IPS-18c (cell line): ENCODE data around the gene TEN1.
"Not testable (repeated sequence)": the region's sequence is repeated elsewhere in the genome, so short reads cannot be mapped to it uniquely, and the experiment has no call there.

ENCODE experiments used
- H3K4me3 ChIP-seq: 2 replicates; pipeline ENCODE4 v1.7.0; 2013; ENCODE audit warnings: low read depth, mild to moderate bottlenecking, low read length, moderate library complexity; ENCODE audit not compliant: insufficient read depth
- H3K9me3 ChIP-seq: one replicate; pipeline ENCODE4 v1.6.1; 2013; ENCODE audit warnings: mild to moderate bottlenecking, low read length, moderate library complexity; ENCODE audit not compliant: control insufficient read depth, insufficient read depth

TEN1 gene

GRCh38 chr17:75970011-75970523, 9.0 kb upstream of the TEN1 start:
- Histone ChIP-seq H3K4me3 (no peak overlapping the region), H3K9me3 (no peaks in the 10 kb centered on the region)

- Histone ChIP-seq H3K9me3 (no peaks in the 10 kb centered on the region), H3K4me3 (no peak overlapping the region)
Observed at GRCh38 chr17:75970626-75971025, 8.4 kb upstream of the TEN1 start.

- not testable (repeated sequence) for H3K4me3 ChIP-seq, H3K9me3 ChIP-seq
Observed at GRCh38 chr17:75975187-75975586, 3.9 kb upstream of the TEN1 start.

GRCh38 chr17:75975757-75976174, 3.3 kb upstream of the TEN1 start:
- Histone ChIP-seq H3K4me3 (no peak overlapping the region), H3K9me3 (no peaks in the 10 kb centered on the region)

GRCh38 chr17:75976175-75976848, 2.7 kb upstream of the TEN1 start:
- H3K4me3 ChIP-seq, result no peak overlapping the region
- H3K9me3 ChIP-seq, result no peaks in the 10 kb centered on the region

- no peaks in the 10 kb centered on the region for H3K9me3 ChIP-seq
Observed at GRCh38 chr17:75979705-75980187, 706 bp downstream of the TEN1 start.

GRCh38 chr17:75980188-75981018, 1.4 kb downstream of the TEN1 start:
- no peaks in the 10 kb centered on the region for H3K9me3 ChIP-seq
- peak overlapping the region; percentile 89 for H3K4me3 ChIP-seq

More at GRCh38 chr17:75979705-75980187, 706 bp downstream of the TEN1 start:
- H3K4me3 ChIP-seq, result peak overlapping the region; percentile 89

GRCh38 chr17:75981019-75981615, 2.1 kb downstream of the TEN1 start:
- Histone ChIP-seq H3K9me3 (no peaks in the 10 kb centered on the region), H3K4me3 (no peak overlapping the region)

- H3K4me3 ChIP-seq, result no peak overlapping the region
Observed at GRCh38 chr17:75983501-75984181, 4.6 kb downstream of the TEN1 start.

GRCh38 chr17:75985986-75986385, 6.9 kb downstream of the TEN1 start:
- no peaks in the 10 kb centered on the region for H3K9me3 ChIP-seq

More at GRCh38 chr17:75983501-75984181, 4.6 kb downstream of the TEN1 start:
- no peaks in the 10 kb centered on the region for H3K9me3 ChIP-seq

GRCh38 chr17:75987041-75987440, 8.0 kb downstream of the TEN1 start:
- Histone ChIP-seq H3K9me3 (no peaks in the 10 kb centered on the region), H3K4me3 (no peak overlapping the region)

More at GRCh38 chr17:75985986-75986385, 6.9 kb downstream of the TEN1 start:
- H3K4me3 ChIP-seq, result no peak overlapping the region

GRCh38 chr17:75991396-75991795, 12.4 kb downstream of the TEN1 start:
- Histone ChIP-seq H3K9me3 (no peaks in the 10 kb centered on the region), H3K4me3 (no peak overlapping the region)

- H3K4me3 ChIP-seq, result no peak overlapping the region
- H3K9me3 ChIP-seq, result no peaks in the 10 kb centered on the region
Observed at GRCh38 chr17:75994802-75995370, 15.8 kb downstream of the TEN1 start.

- H3K4me3 ChIP-seq, result no peak overlapping the region
- H3K9me3 ChIP-seq, result no peaks in the 10 kb centered on the region
Observed at GRCh38 chr17:75995385-75995925, 16.4 kb downstream of the TEN1 start.

- Histone ChIP-seq H3K4me3 (no peak overlapping the region), H3K9me3 (no peaks in the 10 kb centered on the region)
Observed at GRCh38 chr17:75996665-75997590, 17.9 kb downstream of the TEN1 start.
